Dendritic cell treated with granulocyte-macrophage colony-stimulating factor and Interleukin-4, amounts not matched to agents 40 ng/mL and 50 ng/mL, for 4 days (primary cell): ENCODE measurements around the gene CTNND2.

Experiments used
- H3K27ac Mint-ChIP-seq: one replicate; pipeline ENCODE4 v1.8.0; 2022; ENCODE audit warnings: mild to moderate bottlenecking, mixed read lengths
- H3K27me3 Mint-ChIP-seq: one replicate; pipeline ENCODE4 v1.8.0; 2022; ENCODE audit warnings: mild to moderate bottlenecking, mixed read lengths
- H3K36me3 Mint-ChIP-seq: one replicate; pipeline ENCODE4 v1.8.0; 2022; ENCODE audit warnings: low read depth, mixed read lengths
- H3K4me1 Mint-ChIP-seq: one replicate; pipeline ENCODE4 v1.8.0; 2022; ENCODE audit warnings: low read depth, mixed read lengths
- H3K4me3 Mint-ChIP-seq: one replicate; pipeline ENCODE4 v1.8.0; 2022; ENCODE audit warnings: mild to moderate bottlenecking, moderate library complexity, mixed read lengths
- H3K9me3 Mint-ChIP-seq: one replicate; pipeline ENCODE4 v1.8.0; 2022; ENCODE audit warnings: mixed read lengths
- intact Hi-C: fragments of 100-400 bp; cut with micrococcal nuclease; formaldehyde crosslinking; loops from one replicate; pipeline ENCODE4 v1.15.0; 2022

CTNND2 gene

DNA sequence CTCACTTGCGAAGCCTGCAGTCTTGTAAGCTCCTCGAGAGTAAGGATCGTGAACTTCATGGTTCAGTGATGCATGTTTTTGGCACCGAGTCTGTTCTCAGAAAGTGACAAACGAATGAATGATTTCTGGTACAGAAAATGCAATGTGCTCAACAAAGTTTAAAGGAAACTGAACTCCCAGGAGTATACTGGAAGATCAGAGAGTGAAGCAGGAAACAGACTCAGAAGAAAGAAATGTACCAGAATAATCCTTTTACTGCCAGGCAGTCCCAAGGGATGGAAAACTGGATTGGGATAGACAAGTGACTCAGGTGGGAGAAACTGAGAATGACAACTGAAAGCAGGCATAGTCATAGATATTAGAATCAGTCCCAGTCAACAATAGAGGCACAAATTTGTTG is 420.6 kb downstream of the CTNND2 start:
- H3K36me3 Mint-ChIP-seq, result no peaks in the 10 kb centered on the region
- H3K4me3 Mint-ChIP-seq, result no peak overlapping the region
- H3K27ac Mint-ChIP-seq, result no peak overlapping the region
- H3K9me3 Mint-ChIP-seq, result no peaks in the 10 kb centered on the region
- H3K27me3 Mint-ChIP-seq, result no peaks in the 10 kb centered on the region
- H3K4me1 Mint-ChIP-seq, result no peaks in the 10 kb centered on the region
- intact Hi-C loops, result no loop called here

DNA sequence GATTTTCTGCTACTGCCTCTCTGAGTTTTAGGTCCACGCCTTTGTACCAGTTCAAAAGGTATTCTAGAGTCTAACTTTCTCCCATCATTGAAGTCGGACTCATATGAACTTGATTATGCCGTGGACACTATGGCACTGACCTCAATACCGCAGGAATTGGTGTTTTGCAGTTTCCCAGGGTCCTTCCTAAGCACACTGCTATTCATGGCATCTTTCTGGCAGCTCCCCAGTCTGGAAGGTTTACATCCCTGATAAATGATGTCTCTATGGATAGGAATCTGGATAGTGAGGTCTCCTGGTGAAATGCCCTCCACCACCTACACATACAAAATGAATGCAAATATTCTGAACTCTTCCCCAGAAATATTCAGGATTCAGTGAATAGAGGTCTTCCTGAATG is 422.2 kb downstream of the CTNND2 start:
- Mint-ChIP-seq H3K4me1 (no peaks in the 10 kb centered on the region), H3K4me3 (no peak overlapping the region), H3K27ac (no peak overlapping the region), H3K27me3 (no peaks in the 10 kb centered on the region), H3K36me3 (no peaks in the 10 kb centered on the region), H3K9me3 (no peaks in the 10 kb centered on the region)
- intact Hi-C loops, result no loop called here

DNA sequence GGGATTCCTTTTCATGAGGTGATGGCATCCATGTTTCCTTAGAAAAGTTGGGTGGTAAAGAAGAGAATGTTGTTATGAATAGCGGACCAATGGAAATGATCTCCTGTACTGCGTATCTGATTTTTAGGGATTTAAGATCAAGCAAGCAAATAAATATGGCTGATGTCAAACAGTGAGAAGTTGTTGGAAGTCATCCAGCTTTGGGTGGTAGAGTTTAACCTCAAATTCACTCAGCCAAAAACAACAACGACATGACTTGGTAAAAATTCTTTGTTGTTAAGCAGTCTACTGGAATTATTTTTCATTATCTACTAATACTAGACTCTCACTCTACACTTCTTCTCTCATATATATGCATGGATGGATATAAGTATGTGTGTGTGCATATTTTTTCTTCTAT is 426.5 kb downstream of the CTNND2 start:
- Mint-ChIP-seq H3K9me3 (no peaks in the 10 kb centered on the region), H3K36me3 (no peaks in the 10 kb centered on the region), H3K4me3 (no peak overlapping the region), H3K4me1 (no peaks in the 10 kb centered on the region), H3K27me3 (no peaks in the 10 kb centered on the region), H3K27ac (no peak overlapping the region)
- intact Hi-C loops, result no loop called here

DNA sequence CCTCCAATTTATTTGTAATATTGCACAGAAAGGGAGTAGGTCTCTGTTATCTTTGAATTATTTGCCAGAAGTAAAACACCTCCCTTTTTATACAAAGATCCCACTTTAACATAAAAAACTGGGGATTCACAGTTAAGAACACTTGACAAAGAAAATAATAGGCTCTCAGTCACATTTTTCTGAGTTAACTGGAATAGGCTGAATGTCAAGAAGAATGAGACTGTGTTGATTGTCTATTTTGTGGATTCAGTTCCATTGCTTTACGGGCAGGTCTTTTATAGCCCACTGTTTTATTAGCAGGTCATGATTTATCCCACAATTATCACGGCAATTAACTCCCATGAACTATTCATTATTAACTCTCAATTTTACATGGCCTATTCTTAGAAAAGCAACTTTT is 427.4 kb downstream of the CTNND2 start:
- H3K4me1 Mint-ChIP-seq, result no peaks in the 10 kb centered on the region
- intact Hi-C loops, result no loop called here
- no peaks in the 10 kb centered on the region for H3K36me3 Mint-ChIP-seq
- no peak overlapping the region for H3K27ac Mint-ChIP-seq
- no peak overlapping the region for H3K4me3 Mint-ChIP-seq
- no peaks in the 10 kb centered on the region for H3K27me3 Mint-ChIP-seq
- H3K9me3 Mint-ChIP-seq, result no peaks in the 10 kb centered on the region

- Mint-ChIP-seq H3K36me3 (no peaks in the 10 kb centered on the region), H3K9me3 (no peaks in the 10 kb centered on the region), H3K4me1 (no peaks in the 10 kb centered on the region), H3K27ac (no peak overlapping the region), H3K4me3 (no peak overlapping the region), H3K27me3 (peaks cover 1% of the 10 kb centered on the region)
- intact Hi-C loops, result no loop called here
Observed at GRCh38 chr5:11468334-11469039, 435.8 kb downstream of the CTNND2 start.

DNA sequence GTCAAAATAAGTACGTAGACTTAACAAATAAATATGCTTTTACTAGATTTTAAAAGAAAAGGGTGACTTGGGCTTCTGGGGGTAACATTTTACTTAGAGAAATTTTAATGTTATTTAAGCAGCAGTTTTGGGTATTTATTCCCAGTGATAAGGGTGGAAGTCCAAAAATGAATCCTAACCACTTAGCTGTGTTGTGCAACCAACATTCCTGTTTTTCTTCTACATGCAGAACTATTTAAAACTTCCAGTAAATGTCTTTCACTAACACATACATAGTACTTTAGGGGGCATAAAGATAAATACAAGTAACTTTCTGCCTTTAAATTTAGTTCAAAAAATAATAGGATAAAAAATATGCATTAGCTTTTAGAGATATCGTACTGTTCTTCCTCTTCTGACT is 436.7 kb downstream of the CTNND2 start:
- Mint-ChIP-seq H3K36me3 (no peaks in the 10 kb centered on the region), H3K27me3 (peaks cover 1% of the 10 kb centered on the region), H3K4me1 (no peaks in the 10 kb centered on the region), H3K4me3 (no peak overlapping the region), H3K9me3 (no peaks in the 10 kb centered on the region), H3K27ac (no peak overlapping the region)
- intact Hi-C loops, result no loop called here

DNA sequence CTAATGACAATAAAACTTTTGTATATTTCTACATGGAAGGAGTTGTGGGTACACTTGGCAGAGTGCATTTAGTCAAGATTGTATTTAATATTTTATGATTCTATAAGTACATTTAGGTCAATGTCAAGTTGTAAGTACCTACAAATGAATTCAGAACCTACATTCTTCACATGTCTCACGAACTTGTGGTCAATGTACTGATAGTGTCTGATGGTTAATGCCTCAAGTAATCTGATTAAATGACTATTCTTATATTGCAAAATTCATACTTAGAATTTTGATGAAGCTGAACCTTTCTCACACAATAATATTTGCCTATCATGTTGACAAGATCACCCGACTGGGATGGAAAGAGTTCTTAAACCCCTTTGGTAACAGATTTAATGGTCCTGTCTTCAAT is 444.5 kb downstream of the CTNND2 start:
- Mint-ChIP-seq H3K36me3 (no peaks in the 10 kb centered on the region), H3K27ac (no peak overlapping the region), H3K27me3 (peaks cover 1% of the 10 kb centered on the region), H3K4me1 (no peaks in the 10 kb centered on the region), H3K9me3 (no peaks in the 10 kb centered on the region), H3K4me3 (no peak overlapping the region)
- intact Hi-C loops, result no loop called here

GRCh38 chr5:11455505-11455904 is 448.7 kb downstream of the CTNND2 start:
- Mint-ChIP-seq H3K36me3 (no peaks in the 10 kb centered on the region), H3K27me3 (no peaks in the 10 kb centered on the region), H3K4me1 (no peaks in the 10 kb centered on the region), H3K9me3 (no peaks in the 10 kb centered on the region), H3K27ac (no peak overlapping the region), H3K4me3 (no peak overlapping the region)
- intact Hi-C loops, result no loop called here

- intact Hi-C loops, result no loop called here
- Mint-ChIP-seq H3K27me3 (no peaks in the 10 kb centered on the region), H3K9me3 (no peaks in the 10 kb centered on the region), H3K36me3 (no peaks in the 10 kb centered on the region), H3K27ac (no peak overlapping the region), H3K4me1 (no peaks in the 10 kb centered on the region), H3K4me3 (no peak overlapping the region)
Observed at GRCh38 chr5:11452852-11453251, 451.4 kb downstream of the CTNND2 start.

DNA sequence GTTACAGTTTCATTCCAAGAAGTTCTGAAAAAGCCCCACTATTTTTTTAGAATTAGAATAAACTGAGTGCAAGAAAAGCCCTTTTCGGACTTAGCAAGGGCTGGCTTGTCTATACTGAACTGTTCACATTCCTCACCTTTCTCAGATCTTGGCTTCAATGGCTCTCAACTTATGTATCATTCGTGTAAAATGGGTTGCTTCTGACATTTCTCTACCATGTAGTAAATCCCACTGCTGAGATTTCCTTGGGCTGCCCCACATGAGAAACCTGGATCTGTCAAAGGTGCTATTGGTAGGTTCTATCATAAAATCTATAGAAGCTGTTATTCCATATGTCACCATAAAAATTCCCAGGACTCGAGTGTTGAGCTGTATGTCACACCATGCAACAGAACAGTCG is 454.3 kb downstream of the CTNND2 start:
- H3K36me3 Mint-ChIP-seq, result no peaks in the 10 kb centered on the region
- H3K9me3 Mint-ChIP-seq, result no peaks in the 10 kb centered on the region
- H3K27me3 Mint-ChIP-seq, result no peaks in the 10 kb centered on the region
- no peaks in the 10 kb centered on the region for H3K4me1 Mint-ChIP-seq
- no peak overlapping the region for H3K4me3 Mint-ChIP-seq
- no peak overlapping the region for H3K27ac Mint-ChIP-seq
- intact Hi-C loops, result no loop called here

GRCh38 chr5:11449217-11449616 is 455.0 kb downstream of the CTNND2 start:
- Mint-ChIP-seq H3K4me1 (no peaks in the 10 kb centered on the region), H3K27me3 (no peaks in the 10 kb centered on the region), H3K9me3 (no peaks in the 10 kb centered on the region), H3K36me3 (no peaks in the 10 kb centered on the region), H3K4me3 (no peak overlapping the region), H3K27ac (no peak overlapping the region)
- intact Hi-C loops, result no loop called here

- intact Hi-C loops, result no loop called here
- no peak overlapping the region for H3K4me3 Mint-ChIP-seq
Observed at GRCh38 chr5:11443831-11444230, 460.4 kb downstream of the CTNND2 start.

GRCh38 chr5:11432116-11432515 is 472.1 kb downstream of the CTNND2 start:
- Mint-ChIP-seq H3K27ac (no peak overlapping the region), H3K27me3 (no peaks in the 10 kb centered on the region), H3K4me1 (no peaks in the 10 kb centered on the region), H3K9me3 (no peaks in the 10 kb centered on the region), H3K36me3 (no peaks in the 10 kb centered on the region), H3K4me3 (no peak overlapping the region)
- intact Hi-C loops, result no loop called here

More at GRCh38 chr5:11443831-11444230, 460.4 kb downstream of the CTNND2 start:
- no peaks in the 10 kb centered on the region for H3K9me3 Mint-ChIP-seq
- H3K4me1 Mint-ChIP-seq, result no peaks in the 10 kb centered on the region
- no peaks in the 10 kb centered on the region for H3K27me3 Mint-ChIP-seq
- no peaks in the 10 kb centered on the region for H3K36me3 Mint-ChIP-seq
- no peak overlapping the region for H3K27ac Mint-ChIP-seq

DNA sequence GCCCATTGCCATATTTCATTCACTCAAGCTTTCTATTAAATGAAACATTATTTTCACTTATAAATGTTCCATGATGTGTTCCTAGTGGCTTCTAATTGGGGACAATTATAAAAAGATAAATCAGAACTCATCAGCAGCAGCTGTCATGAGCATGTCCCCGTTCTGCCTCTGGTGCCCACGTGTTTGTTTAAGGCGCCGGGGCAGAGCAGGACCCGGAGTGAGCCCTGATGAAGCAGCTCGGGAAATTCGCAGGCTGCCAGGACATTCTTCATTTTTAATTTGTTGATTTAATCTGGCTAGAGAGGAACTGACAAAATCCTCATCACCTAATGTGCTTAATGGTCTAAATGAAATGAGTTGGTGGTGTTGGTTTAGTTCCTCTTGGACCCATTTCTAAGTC is 475.0 kb downstream of the CTNND2 start:
- intact Hi-C loops, result no loop called here
- H3K9me3 Mint-ChIP-seq, result no peaks in the 10 kb centered on the region
- no peaks in the 10 kb centered on the region for H3K36me3 Mint-ChIP-seq
- no peak overlapping the region for H3K27ac Mint-ChIP-seq
- no peak overlapping the region for H3K4me3 Mint-ChIP-seq
- H3K4me1 Mint-ChIP-seq, result no peaks in the 10 kb centered on the region
- no peaks in the 10 kb centered on the region for H3K27me3 Mint-ChIP-seq

GRCh38 chr5:11427569-11427968 is 476.7 kb downstream of the CTNND2 start:
- Mint-ChIP-seq H3K4me1 (no peaks in the 10 kb centered on the region), H3K4me3 (no peak overlapping the region), H3K9me3 (no peaks in the 10 kb centered on the region), H3K36me3 (no peaks in the 10 kb centered on the region), H3K27ac (no peak overlapping the region), H3K27me3 (no peaks in the 10 kb centered on the region)
- intact Hi-C loops, result no loop called here
